Activated CD4-positive, alpha-beta T cell treated with anti-CD3 and anti-CD28 coated beads, Interleukin-10, Interleukin-2, amounts not matched to agents 100 ng/mL and 50 ng/mL, durations not matched to agents 16 hours and 8 hours (primary cell): ENCODE measurements around the gene CYB5R3.
A peak's percentile ranks its signal among the peaks of the same experiment; 100 is the strongest.
"Not testable (repeated sequence)": the region's sequence is repeated elsewhere in the genome, so short reads cannot be mapped to it uniquely, and the experiment has no call there.

ENCODE experiments used
- DNase-seq: peaks from one replicate; pipeline ENCODE4 v3.0.0-alpha.2; 2020

Gene CYB5R3

DNA sequence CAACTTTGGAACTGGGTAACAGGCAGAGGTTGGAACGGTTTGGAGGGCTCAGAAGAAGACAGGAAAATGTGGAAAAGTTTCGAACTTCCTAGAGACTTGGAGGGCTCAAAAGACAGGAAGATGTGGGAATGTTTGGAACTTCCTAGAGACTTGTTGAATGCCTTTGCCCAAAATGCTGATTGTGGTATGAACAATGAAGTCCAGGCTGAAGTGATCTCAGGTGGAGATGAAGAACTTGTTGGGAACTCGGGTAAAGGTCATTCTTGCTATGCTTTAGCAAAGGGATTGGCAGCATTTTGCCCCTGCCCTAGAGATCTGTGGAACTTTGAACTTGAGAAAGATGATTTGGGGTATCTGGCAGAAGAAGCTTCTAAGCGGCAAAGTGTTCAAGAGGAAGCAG is 28.7 kb upstream of the CYB5R3 start:
- DNase-seq, result not testable (repeated sequence)

DNA sequence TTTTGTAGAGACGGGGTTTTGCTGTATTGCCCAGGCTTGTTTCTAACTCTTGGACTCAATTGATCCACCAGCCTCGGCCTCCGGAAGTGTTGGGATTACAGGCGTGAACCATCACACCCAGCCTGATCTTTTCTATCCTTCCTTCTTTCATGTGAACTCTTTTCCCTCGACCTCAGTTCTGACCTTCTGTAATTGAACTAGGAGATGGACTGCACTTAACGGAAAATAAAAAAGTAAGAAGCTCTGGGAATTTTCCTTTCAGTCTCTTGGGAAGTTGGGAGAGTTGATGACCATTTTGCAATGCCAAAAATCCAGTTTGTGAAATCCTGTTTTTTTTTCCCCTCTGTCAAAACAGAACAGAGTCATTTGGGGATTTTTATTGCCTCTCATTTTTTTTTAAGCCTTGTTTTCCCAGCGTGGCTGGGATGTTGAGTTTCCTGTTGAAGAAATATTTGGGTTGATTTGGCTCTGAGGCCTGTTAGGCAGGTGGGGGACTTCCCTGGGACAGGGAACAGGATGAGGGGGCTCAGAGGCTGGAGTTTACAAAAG is 26.9 kb upstream of the CYB5R3 start:
- no peak for DNase-seq

DNA sequence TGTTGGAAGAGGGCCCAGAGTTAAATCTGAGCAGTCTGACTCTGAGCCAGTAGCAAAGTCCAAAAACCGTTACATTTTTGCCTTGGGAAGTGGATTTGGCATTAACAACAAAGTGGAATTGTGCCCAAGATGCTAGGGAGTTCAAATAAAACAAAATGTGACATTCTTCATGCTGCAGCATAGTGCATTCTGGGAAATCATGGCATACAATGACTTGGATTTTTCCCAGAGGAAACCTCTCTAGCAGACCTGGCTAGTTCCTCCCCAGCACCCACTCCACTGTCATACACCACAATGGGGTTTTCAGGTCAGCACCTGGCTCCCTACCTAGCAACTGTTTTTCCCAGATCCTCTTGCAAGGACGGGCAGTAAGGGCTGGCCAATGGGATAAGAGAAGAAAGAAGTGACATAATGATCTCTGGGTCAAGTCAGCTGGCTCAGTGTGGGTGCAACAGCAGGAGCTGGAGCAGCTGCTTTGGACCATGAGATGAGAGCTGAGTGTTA is 24.8 kb upstream of the CYB5R3 start:
- no peak for DNase-seq

DNA sequence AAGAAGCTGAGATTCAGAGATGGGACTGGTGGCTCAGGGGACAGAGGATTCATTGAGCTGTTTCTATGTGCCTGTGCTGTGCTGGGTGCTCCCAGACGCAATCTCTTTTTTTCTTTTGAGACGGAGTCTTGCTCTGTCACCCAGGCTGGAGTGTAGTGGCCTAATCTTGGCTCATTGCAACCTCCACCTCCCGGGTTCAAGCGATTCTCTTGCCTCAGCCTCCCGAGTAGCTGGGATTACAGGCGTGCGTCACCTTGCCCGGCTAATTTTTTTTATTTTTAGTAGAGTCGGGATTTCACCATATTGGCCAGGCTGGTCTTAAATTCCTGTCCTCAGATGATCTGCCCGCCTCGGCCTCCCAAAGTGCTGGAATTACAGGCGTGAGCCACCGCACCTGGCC is 23.9 kb upstream of the CYB5R3 start:
- DNase-seq, result not testable (repeated sequence)

GRCh38 chr22:42670921-42671709 is 21.9 kb upstream of the CYB5R3 start:
- DNase-seq, result peak; percentile 28

- DNase-seq, result no peak
Observed at GRCh38 chr22:42670046-42670445, 20.9 kb upstream of the CYB5R3 start.

DNA sequence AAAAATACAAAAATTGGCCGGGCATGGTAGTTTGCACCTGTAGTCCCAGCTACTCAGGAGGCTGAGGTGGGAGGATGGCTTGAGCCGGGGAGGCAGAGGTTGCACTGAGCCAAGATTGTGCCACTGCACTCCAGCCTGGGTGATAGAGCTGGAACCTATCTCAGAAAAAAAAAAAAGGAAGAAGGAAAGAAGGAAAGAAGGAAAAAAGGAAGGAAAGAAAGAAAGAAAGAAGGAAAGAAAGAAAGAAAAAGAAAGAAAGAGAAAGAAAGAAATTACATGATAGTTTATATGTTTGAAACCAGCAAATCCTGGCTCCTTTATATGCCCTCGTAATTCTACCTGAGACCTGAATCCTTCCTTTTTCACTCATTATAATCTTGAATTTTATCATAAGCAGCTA is 17.2 kb upstream of the CYB5R3 start:
- not testable (repeated sequence) for DNase-seq

- DNase-seq, result no peak
Observed at GRCh38 chr22:42664976-42665831, 16.0 kb upstream of the CYB5R3 start.

DNA sequence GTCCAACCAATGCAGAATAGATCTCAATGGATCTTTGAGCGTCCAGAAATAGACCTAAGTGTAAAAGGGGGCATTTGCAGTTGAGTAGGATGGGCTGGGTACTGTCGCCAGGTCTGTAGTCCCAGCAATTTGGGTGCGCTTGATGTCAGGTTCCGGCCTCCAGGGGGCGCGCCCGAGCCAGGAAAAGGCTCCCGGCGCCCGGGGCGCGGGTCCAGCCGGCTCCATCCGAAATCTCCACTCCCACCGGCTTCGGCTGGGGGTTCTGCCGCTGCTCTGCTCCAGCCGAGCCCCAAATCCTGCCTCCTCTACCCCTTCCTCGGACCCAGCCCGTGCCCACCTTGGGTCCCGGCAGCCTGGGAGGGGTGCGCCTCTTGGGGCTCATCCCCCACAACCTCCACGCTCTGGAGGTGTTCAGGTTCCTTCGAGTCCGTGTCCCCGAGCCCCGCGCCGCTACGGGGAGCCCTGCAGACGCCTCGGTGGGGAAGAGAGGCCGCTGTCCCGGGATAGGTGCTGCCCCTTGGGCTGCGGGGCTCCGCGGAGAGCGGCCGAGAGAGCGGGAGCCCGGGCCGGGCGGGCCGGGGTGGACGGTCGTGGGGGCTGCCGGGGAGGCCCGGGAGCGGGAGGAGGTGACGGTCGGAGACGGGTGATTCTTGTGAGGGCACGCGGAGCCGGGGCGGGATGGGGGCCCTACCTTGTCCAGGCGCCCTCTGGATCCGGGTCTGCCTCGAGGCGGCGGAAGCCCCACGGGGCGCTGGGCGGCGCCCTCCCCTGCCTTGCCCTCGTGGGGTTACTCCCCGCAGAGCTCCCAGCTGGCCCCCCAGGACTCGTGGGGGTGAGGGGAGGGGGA is 13.0 kb upstream of the CYB5R3 start:
- DNase-seq, result peak; percentile 82

GRCh38 chr22:42656578-42656977 is 7.4 kb upstream of the CYB5R3 start:
- DNase-seq, result no peak

- no peak for DNase-seq
Observed at GRCh38 chr22:42655693-42656092, 6.5 kb upstream of the CYB5R3 start.

- DNase-seq, result no peak
Observed at GRCh38 chr22:42654436-42655073, 5.4 kb upstream of the CYB5R3 start.

- no peak for DNase-seq
Observed at GRCh38 chr22:42653999-42654398, 4.8 kb upstream of the CYB5R3 start.

DNA sequence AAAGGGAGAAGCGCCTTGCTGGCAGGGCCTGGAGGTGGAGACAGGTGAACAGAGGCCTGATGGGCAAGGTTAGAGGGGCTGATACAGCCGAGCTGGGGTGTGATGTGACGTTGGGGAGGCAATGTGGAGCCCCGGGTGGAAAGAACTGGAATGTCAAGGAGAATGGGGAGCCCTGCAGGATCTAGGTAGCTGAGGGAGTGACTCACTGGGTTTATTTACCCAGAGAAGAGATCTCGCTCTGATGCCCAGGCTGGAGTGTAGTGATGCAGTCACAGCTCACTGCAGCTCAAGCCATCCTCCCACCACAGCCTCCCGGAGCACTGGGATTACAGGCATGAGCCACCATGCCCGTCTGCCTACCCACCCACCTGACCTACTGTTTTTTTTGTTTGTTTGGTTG is 1.9 kb upstream of the CYB5R3 start:
- DNase-seq, result no peak

GRCh38 chr22:42648368-42649245 is 585 bp downstream of the CYB5R3 start:
- peak; percentile 38 for DNase-seq

GRCh38 chr22:42648017-42648367 is 1.2 kb downstream of the CYB5R3 start:
- DNase-seq, result no peak

- no peak for DNase-seq
Observed at GRCh38 chr22:42646569-42647525, 2.3 kb downstream of the CYB5R3 start.

- DNase-seq, result no peak
Observed at GRCh38 chr22:42645938-42646568, 3.1 kb downstream of the CYB5R3 start.

- no peak for DNase-seq
Observed at GRCh38 chr22:42645341-42645937, 3.8 kb downstream of the CYB5R3 start.
